PC-3 (cell line): Measurements from ENCODE around the gene IMPA2. TPM values are rescaled to one million over a fixed set of nuclear protein-coding genes. Genes with fewer than 3 reads are reported as not detected.
A peak's percentile ranks its signal among the peaks of the same experiment; 100 is the strongest.

Experiments used
- ATAC-seq: fragments of 200-7000 bp; cut with Tn5 transposase; 2 replicates; pipeline ENCODE4 v1.9.1; 2020; ENCODE audit warnings: mild to moderate bottlenecking, moderate library complexity
- BruUV-seq: library from RNA; stranded (reverse); fragments of 400-500 nt; replicated peaks from 2 replicates; lab custom pipeline; 2021; lab: Mats Ljungman, UMichigan
- CTCF ChIA-PET: fragments of 300-600 bp; sonication (Branson Sonifier 250); formaldehyde crosslinking; loops from one replicate; lab custom pipeline; 2022; ENCODE audit warnings: antibody characterized with exemption; lab: Charles Lee
- POLR2A ChIA-PET: fragments of 300-600 bp; sonication (Branson Sonifier 250); formaldehyde crosslinking; loops from one replicate; lab custom pipeline; 2022; ENCODE audit warnings: antibody characterized with exemption; ENCODE audit not compliant: unreplicated experiment; lab: Charles Lee
- DNase-seq: peaks from one replicate; pipeline ENCODE4 v3.0.0-alpha.2; 2015
- H2AFZ ChIP-seq: fragments of 300-600 bp; sonication (generic); 2 replicates; pipeline ENCODE4 v1.6.0; 2016; ENCODE audit warnings: antibody characterized with exemption, low read length
- H3F3A ChIP-seq: fragments of 300-600 bp; sonication (generic); one replicate; pipeline ENCODE4 v1.6.0; 2017; ENCODE audit warnings: antibody characterized with exemption, low read length, control low read depth, mild to moderate bottlenecking; ENCODE audit not compliant: unreplicated experiment
- H3K27ac ChIP-seq: fragments of 300-600 bp; sonication (generic); 2 replicates; pipeline ENCODE4 v1.5.1; 2016; ENCODE audit warnings: mild to moderate bottlenecking, low read length
- H3K27me3 ChIP-seq: fragments of 300-600 bp; sonication (generic); 2 replicates; pipeline ENCODE4 v1.6.1; 2016; ENCODE audit warnings: low read length, mixed read lengths
- H3K36me3 ChIP-seq: fragments of 300-600 bp; sonication (generic); 2 replicates; pipeline ENCODE4 v1.6.1; 2016; ENCODE audit warnings: low read depth, mixed run types, low read length, mixed read lengths
- H3K4me1 ChIP-seq: fragments of 300-600 bp; sonication (generic); 2 replicates; pipeline ENCODE4 v1.5.1; 2016; ENCODE audit warnings: low read length; ENCODE audit not compliant: insufficient read depth
- H3K4me2 ChIP-seq: fragments of 300-600 bp; sonication (generic); 2 replicates; pipeline ENCODE4 v1.6.0; 2016; ENCODE audit warnings: low read length
- H3K4me3 ChIP-seq: fragments of 300-600 bp; sonication (generic); 2 replicates; pipeline ENCODE4 v1.5.1; 2016; ENCODE audit warnings: mild to moderate bottlenecking, low read length, mixed read lengths
- H3K79me2 ChIP-seq: fragments of 300-600 bp; sonication (generic); 2 replicates; pipeline ENCODE4 v1.6.1; 2017; ENCODE audit warnings: low read length, mixed read lengths
- H3K9ac ChIP-seq: fragments of 300-600 bp; sonication (generic); 2 replicates; pipeline ENCODE4 v1.6.0; 2016; ENCODE audit warnings: mild to moderate bottlenecking, low read length
- H3K9me2 ChIP-seq: fragments of 300-600 bp; sonication (generic); replicated peaks from 2 replicates; pipeline ENCODE4 v1.6.1; 2016; ENCODE audit warnings: mixed run types, low read length, mixed read lengths
- H3K9me3 ChIP-seq: fragments of 300-600 bp; sonication (generic); 2 replicates; pipeline ENCODE4 v1.6.1; 2016; ENCODE audit warnings: low read length, mixed read lengths
- H4K20me1 ChIP-seq: fragments of 300-600 bp; sonication (generic); 2 replicates; pipeline ENCODE4 v1.6.1; 2016; ENCODE audit warnings: low read length, mixed read lengths
- CTCF ChIP-seq: fragments of 300-600 bp; sonication (generic); conservative IDR thresholded peaks from 2 replicates; pipeline ENCODE4 v1.5.1; 2017; ENCODE audit warnings: antibody characterized with exemption, low read depth, mild to moderate bottlenecking, low read length
- EZH2 ChIP-seq: fragments of 300-600 bp; sonication (generic); IDR thresholded peaks from one replicate; pipeline ENCODE4 v1.6.1; 2017; ENCODE audit warnings: antibody characterized with exemption, mild to moderate bottlenecking, low read length; ENCODE audit not compliant: unreplicated experiment
- EZH2phosphoT487 ChIP-seq: fragments of 300-600 bp; sonication (generic); IDR thresholded peaks from 2 replicates; pipeline ENCODE4 v1.6.1; 2018; ENCODE audit warnings: mild to moderate bottlenecking, antibody characterized with exemption, low read length, borderline replicate concordance
- intact Hi-C: fragments of 100-400 bp; cut with micrococcal nuclease; formaldehyde crosslinking; loops from 2 replicates; pipeline ENCODE4 v1.9.0; 2023
- total RNA-seq: library from RNA; depleted of rRNA; stranded (reverse); fragments of >200 nt; gene quantifications from 2 replicates; pipeline ENCODE4 v1.2.3, GENCODE V29; 2014

Gene IMPA2
- total RNA-seq, 1 experiment from 2014 or later = 38.2 TPM

GRCh38 chr18:11946756-11947155, 34.6 kb upstream of the IMPA2 start:
- Histone ChIP-seq H3K36me3 (no peaks in the 10 kb centered on the region), H3K27me3 (no peaks in the 10 kb centered on the region), H3K9me3 (no peaks in the 10 kb centered on the region), H2AFZ (0 out of 2 replicates have a peak overlapping the region, but pooled peaks have one; percentile 7), H3F3A (no peaks in the 10 kb centered on the region), H3K27ac (0 out of 2 replicates have a peak overlapping the region, but pooled peaks have one; percentile 4), H3K9me2 (no peaks in the 10 kb centered on the region), H3K4me3 (no peak overlapping the region), H3K79me2 (no peaks in the 10 kb centered on the region), H4K20me1 (no peaks in the 10 kb centered on the region), H3K4me2 (peak overlapping the region; percentile 42), H3K9ac (0 out of 2 replicates have a peak overlapping the region, but pooled peaks have one; percentile 4), H3K4me1 (peaks cover 10% of the 10 kb centered on the region; the same call in 1 of the 2 replicates)
- ATAC-seq (peak; percentile 62), DNase-seq (peak; percentile 15)
- TF ChIP-seq EZH2phosphoT487 (no peak), EZH2 (no peak), CTCF (no peak)
- ChIA-PET CTCF (interaction anchor here (0.6 kb wide), 1 partner anchor 9 kb away, joined by 3 read pairs; no protein-coding TSS in a partner anchor), POLR2A (interaction anchor here (0.6 to 0.7 kb wide), 2 partner anchors 33 to 1045 kb away, joined by 3 to 4 read pairs; partner anchors contain the start of gene CEP192)
- intact Hi-C loops = loop anchor here (2.0 kb wide), 1 partner anchor 48 kb away; no protein-coding TSS in a partner anchor
- BruUV-seq = no TSS peak

- intact Hi-C loops = loop anchor here (2.0 kb wide), 1 partner anchor 47 kb away; no protein-coding TSS in a partner anchor
Measured at GRCh38 chr18:11947214-11948191, 33.8 kb upstream of the IMPA2 start.

More at GRCh38 chr18:11947214-11948191, 33.8 kb upstream of the IMPA2 start:
- Histone ChIP-seq H3K9ac (0 out of 2 replicates have a peak overlapping the region, but pooled peaks have one; percentile 4), H3F3A (no peaks in the 10 kb centered on the region), H3K4me1 (peaks cover 10% of the 10 kb centered on the region; the same call in 1 of the 2 replicates), H3K36me3 (no peaks in the 10 kb centered on the region), H3K9me3 (no peaks in the 10 kb centered on the region), H3K79me2 (no peaks in the 10 kb centered on the region), H4K20me1 (no peaks in the 10 kb centered on the region), H3K4me2 (peak overlapping the region; percentile 42), H3K27ac (peak overlapping the region; percentile 34; the same call in 1 of the 2 replicates), H3K27me3 (no peaks in the 10 kb centered on the region), H3K4me3 (no peak overlapping the region), H2AFZ (0 out of 2 replicates have a peak overlapping the region, but pooled peaks have one; percentile 28), H3K9me2 (no peaks in the 10 kb centered on the region)
- ATAC-seq (peak; percentile 81), DNase-seq (peak; percentile 78)
- no TSS peak for BruUV-seq
- POLR2A ChIA-PET = interaction anchor here (0.7 kb wide), 1 partner anchor 33 kb away, joined by 4 read pairs; no protein-coding TSS in a partner anchor
- TF ChIP-seq EZH2phosphoT487 (no peak), CTCF (no peak), EZH2 (no peak)
- CTCF ChIA-PET = interaction anchor here (0.6 kb wide), 1 partner anchor 10 kb away, joined by 3 read pairs; no protein-coding TSS in a partner anchor
